ENCODE measurements around the gene UBE2Q2.

The UBE2Q2 gene

GRCh38 chr15:75916978-75917377 lies 73.7 kb downstream of the UBE2Q2 start:
- TF ChIP-seq CTCF (IDR thresholded peaks at IDR 0.05; ENCODE audit: low read depth, low read length) = no peak
- no peak for TF ChIP-seq EZH2phosphoT487 (IDR thresholded peaks at IDR 0.05; ENCODE audit: low read depth)
- Histone ChIP-seq H3K4me3 (ENCODE audit: low read length) (no peak overlapping the region), H3K9ac (ENCODE audit: low read length) (no peak overlapping the region), H3K36me3 (replicated peaks; ENCODE audit: low read depth, low read length) (peaks cover 37% of the 10 kb centered on the region), H2AFZ (ENCODE audit: low read depth, low read length) (no peak overlapping the region), H3K27ac (ENCODE audit: low read length) (no peak overlapping the region), H3K27me3 (ENCODE audit: low read depth, low read length) (no peaks in the 10 kb centered on the region), H3K79me2 (ENCODE audit: low read length) (peaks cover 27% of the 10 kb centered on the region), H3K9me3 (ENCODE audit: insufficient read depth, low read length) (no peaks in the 10 kb centered on the region), H4K20me1 (ENCODE audit: insufficient read depth, low read length) (peaks cover 11% of the 10 kb centered on the region; the same call in 1 of the 2 replicates), H3K4me2 (ENCODE audit: low read length) (no peak overlapping the region), H3K4me1 (ENCODE audit: low read length) (no peaks in the 10 kb centered on the region)

GRCh38 chr15:75918135-75918534 lies 74.9 kb downstream of the UBE2Q2 start:
- Histone ChIP-seq H3K4me2 (ENCODE audit: low read length) (no peak overlapping the region), H3K9me3 (ENCODE audit: insufficient read depth, low read length) (no peaks in the 10 kb centered on the region), H3K27ac (ENCODE audit: low read length) (no peak overlapping the region), H3K27me3 (ENCODE audit: low read depth, low read length) (no peaks in the 10 kb centered on the region), H3K4me3 (ENCODE audit: low read length) (no peak overlapping the region), H3K4me1 (ENCODE audit: low read length) (no peaks in the 10 kb centered on the region), H2AFZ (ENCODE audit: low read depth, low read length) (no peak overlapping the region), H3K36me3 (replicated peaks; ENCODE audit: low read depth, low read length) (peaks cover 39% of the 10 kb centered on the region), H3K9ac (ENCODE audit: low read length) (no peak overlapping the region), H3K79me2 (ENCODE audit: low read length) (peaks cover 16% of the 10 kb centered on the region), H4K20me1 (ENCODE audit: insufficient read depth, low read length) (peaks cover 17% of the 10 kb centered on the region)
- no peak for TF ChIP-seq CTCF (IDR thresholded peaks at IDR 0.05; ENCODE audit: low read depth, low read length)
- no peak for TF ChIP-seq EZH2phosphoT487 (IDR thresholded peaks at IDR 0.05; ENCODE audit: low read depth)

GRCh38 chr15:75920079-75920478 lies 76.8 kb downstream of the UBE2Q2 start:
- H3K4me3 ChIP-seq (ENCODE audit: low read length) = no peak overlapping the region
- peaks cover 25% of the 10 kb centered on the region for H3K36me3 ChIP-seq (replicated peaks; ENCODE audit: low read depth, low read length)
- H3K9me3 ChIP-seq (ENCODE audit: insufficient read depth, low read length) = no peaks in the 10 kb centered on the region
- peaks cover 16% of the 10 kb centered on the region; the same call in 1 of the 2 replicates for H4K20me1 ChIP-seq (ENCODE audit: insufficient read depth, low read length)
- no peaks in the 10 kb centered on the region for H3K27me3 ChIP-seq (ENCODE audit: low read depth, low read length)
- no peak overlapping the region for H3K9ac ChIP-seq (ENCODE audit: low read length)
- no peak overlapping the region for H3K27ac ChIP-seq (ENCODE audit: low read length)
- no peaks in the 10 kb centered on the region for H3K4me1 ChIP-seq (ENCODE audit: low read length)
- no peaks in the 10 kb centered on the region; the same call in 1 of the 2 replicates for H3K79me2 ChIP-seq (ENCODE audit: low read length)
- H3K4me2 ChIP-seq (ENCODE audit: low read length) = no peak overlapping the region
- no peak overlapping the region for H2AFZ ChIP-seq (ENCODE audit: low read depth, low read length)
- TF ChIP-seq EZH2phosphoT487 (IDR thresholded peaks at IDR 0.05; ENCODE audit: low read depth) (no peak), CTCF (IDR thresholded peaks at IDR 0.05; ENCODE audit: low read depth, low read length) (no peak)

GRCh38 chr15:75921732-75922703 lies 78.8 kb downstream of the UBE2Q2 start:
- Histone ChIP-seq H4K20me1 (ENCODE audit: insufficient read depth, low read length) (peaks cover 35% of the 10 kb centered on the region; the same call in 1 of the 2 replicates), H3K4me3 (ENCODE audit: low read length) (no peak overlapping the region), H2AFZ (ENCODE audit: low read depth, low read length) (no peak overlapping the region), H3K4me2 (ENCODE audit: low read length) (no peak overlapping the region), H3K27me3 (ENCODE audit: low read depth, low read length) (no peaks in the 10 kb centered on the region), H3K9me3 (ENCODE audit: insufficient read depth, low read length) (no peaks in the 10 kb centered on the region), H3K9ac (ENCODE audit: low read length) (no peak overlapping the region), H3K27ac (ENCODE audit: low read length) (no peak overlapping the region), H3K79me2 (ENCODE audit: low read length) (peaks cover 6% of the 10 kb centered on the region; the same call in 1 of the 2 replicates), H3K4me1 (ENCODE audit: low read length) (peaks cover 2% of the 10 kb centered on the region), H3K36me3 (replicated peaks; ENCODE audit: low read depth, low read length) (peaks cover 30% of the 10 kb centered on the region)
- TF ChIP-seq CTCF (IDR thresholded peaks at IDR 0.05; ENCODE audit: low read depth, low read length) (peak; percentile 44), EZH2phosphoT487 (IDR thresholded peaks at IDR 0.05; ENCODE audit: low read depth) (no peak)
